Upper lobe of left lung (tissue), 6 donors: Measurements from ENCODE around the gene FGF5. TPM values are rescaled to one million over a fixed set of nuclear protein-coding genes. Genes with fewer than 3 reads are reported as not detected.

Experiments used
- ATAC-seq, 2 donors: fragments of 200-7000 bp; cut with Tn5 transposase; one replicate each; pipeline ENCODE4 v1.9.1; 2022; ENCODE audit warnings: mild to moderate bottlenecking in 2 of 2, moderate library complexity in 2 of 2; ENCODE audit not compliant: low FRiP score in 2 of 2
- DNase-seq, 2 donors: peaks; one replicate each; pipeline ENCODE4 v3.0.0-alpha.2; 2019 to 2020
- H3K27ac ChIP-seq, 4 donors: fragments of 200-600 bp; sonication (generic); one replicate each; pipeline ENCODE4 v1.5.1; 2016 to 2019
- H3K27me3 ChIP-seq, 4 donors: fragments of 200-600 bp; sonication (generic); one replicate each; pipeline ENCODE4 v1.5.1; 2017 to 2019
- H3K36me3 ChIP-seq, 4 donors: fragments of 200-600 bp; sonication (generic); one replicate each; pipeline ENCODE4 v1.5.1; 2016 to 2019
- H3K4me1 ChIP-seq, 4 donors: fragments of 200-600 bp; sonication (generic); one replicate each; pipeline ENCODE4 v1.5.1; 2018 to 2019
- H3K4me3 ChIP-seq, 4 donors: fragments of 200-600 bp; sonication (generic); one replicate each; pipeline ENCODE4 v1.5.1; 2017 to 2019; ENCODE audit warnings: mild to moderate bottlenecking in 2 of 4, moderate library complexity in 1 of 4
- H3K9me3 ChIP-seq, 4 donors: fragments of 200-600 bp; sonication (generic); one replicate each; pipeline ENCODE4 v1.5.1; 2018 to 2019
- CTCF ChIP-seq, 6 experiments: fragments of 450-650 bp in 4 of 6; fragments of 200-600 bp in 2 of 6; sonication (generic) in 2 of 6; IDR thresholded peaks; one replicate each; pipeline ENCODE4 v1.5.1; 2016 to 2019; ENCODE audit warnings: antibody characterized with exemption in 6 of 6
- EP300 ChIP-seq, 4 donors: sonication (generic); formaldehyde crosslinking; IDR thresholded peaks; one replicate each; pipeline ENCODE4 v1.5.1; 2017; ENCODE audit warnings: antibody characterized with exemption in 4 of 4, control low read depth in 2 of 4
- POLR2A ChIP-seq, 4 donors: fragments of 450-650 bp; IDR thresholded peaks; one replicate each; pipeline ENCODE4 v1.5.1; 2016 to 2017; ENCODE audit warnings: antibody characterized with exemption in 4 of 4, mild to moderate bottlenecking in 2 of 4
- POLR2AphosphoS5 ChIP-seq, 2 donors: sonication (generic); formaldehyde crosslinking; IDR thresholded peaks; one replicate each; pipeline ENCODE4 v1.5.1; 2017; ENCODE audit warnings: antibody characterized with exemption in 2 of 2
- WGBS, 2 donors: methylation state at CpG; one replicate each; pipeline ENCODE4 v1.1.5; 2017 to 2018; 5-methylcytosine and 5-hydroxymethylcytosine counted together
- total RNA-seq, 6 donors: library from RNA; depleted of rRNA in 4 of 6; stranded (reverse); fragments of >200 nt in 4 of 6; gene quantifications; one replicate each; pipeline versions ENCODE4 v1.1.0 to v1.2.1, GENCODE V29; 2016 to 2021
- donor health status: DM: no; HTN: no; CAD: no; lungs with moderate emphysema.
- donor health status: DM: no; HTN: yes; CAD: no; lungs with severe emphysema.

FGF5 gene
- total RNA-seq, 6 donors from 2014 or later = not detected

DNA sequence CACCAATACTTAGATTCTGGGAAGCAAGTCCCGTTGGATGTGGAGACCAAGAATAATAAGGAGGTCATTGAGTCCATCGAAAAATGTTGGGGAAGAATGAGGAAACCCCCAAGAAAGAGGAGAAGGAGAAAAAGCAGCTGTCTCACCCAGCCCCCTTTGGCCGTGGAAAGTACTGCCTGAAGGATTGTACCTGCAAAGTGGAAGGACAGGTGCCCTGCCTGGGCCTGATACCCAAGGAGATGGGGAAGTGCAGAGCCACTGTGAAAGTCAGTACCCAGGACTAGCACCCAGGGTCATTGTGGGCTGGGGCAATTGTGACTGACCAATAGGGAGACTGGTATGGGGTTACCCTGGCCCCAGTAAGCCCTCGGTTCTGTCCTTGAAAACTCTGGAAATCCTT, 55.3 kb downstream of the FGF5 start:
- DNase-seq (no peak), ATAC-seq (no peak)
- no peaks in the 10 kb centered on the region for H3K4me1 ChIP-seq
- H3K27ac ChIP-seq = no peak overlapping the region
- no peaks in the 10 kb centered on the region for H3K36me3 ChIP-seq
- WGBS, 2 donors = 70 to 77% methylated on average over 4 of the region's 4 CpGs
- no peak for TF ChIP-seq EP300 (IDR thresholded peaks at IDR 0.05)
- TF ChIP-seq POLR2A (IDR thresholded peaks at IDR 0.05) = no peak
- TF ChIP-seq POLR2AphosphoS5 (IDR thresholded peaks at IDR 0.05) = no peak
- no peak for TF ChIP-seq CTCF (IDR thresholded peaks at IDR 0.05)
- H3K27me3 ChIP-seq = no peaks in the 10 kb centered on the region
- H3K9me3 ChIP-seq = no peaks in the 10 kb centered on the region
- no peak overlapping the region for H3K4me3 ChIP-seq

DNA sequence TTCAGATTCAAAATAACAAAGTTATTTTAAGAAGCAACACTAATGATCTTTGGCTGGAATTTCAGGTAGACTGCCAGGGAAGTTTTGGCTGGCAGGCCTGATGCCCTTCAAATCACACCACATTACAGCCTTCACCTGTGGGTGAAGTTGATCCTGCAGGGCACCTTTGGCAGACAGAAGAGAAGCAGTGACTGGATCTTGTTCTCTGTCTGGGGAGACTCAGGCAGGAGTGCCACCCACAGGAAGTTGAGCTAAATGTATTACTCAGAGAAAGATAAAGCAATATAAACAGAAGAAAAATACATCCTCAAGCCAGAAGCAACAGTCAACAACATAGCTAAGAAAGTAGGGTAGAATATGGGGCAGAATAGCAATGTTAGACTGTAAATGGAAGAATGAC, 56.3 kb downstream of the FGF5 start:
- H3K36me3 ChIP-seq = no peaks in the 10 kb centered on the region
- TF ChIP-seq POLR2AphosphoS5 (IDR thresholded peaks at IDR 0.05) (no peak), CTCF (IDR thresholded peaks at IDR 0.05) (no peak)
- H3K27me3 ChIP-seq = no peaks in the 10 kb centered on the region
- no peak overlapping the region for H3K4me3 ChIP-seq
- no peaks in the 10 kb centered on the region for H3K9me3 ChIP-seq
- DNase-seq = no peak
- ATAC-seq = no peak
- H3K27ac ChIP-seq = no peak overlapping the region
- no peaks in the 10 kb centered on the region for H3K4me1 ChIP-seq

- H3K36me3 ChIP-seq = no peaks in the 10 kb centered on the region
- no peaks in the 10 kb centered on the region for H3K4me1 ChIP-seq
- H3K9me3 ChIP-seq = no peaks in the 10 kb centered on the region
- H3K4me3 ChIP-seq = no peak overlapping the region
- TF ChIP-seq CTCF (IDR thresholded peaks at IDR 0.05) (no peak), POLR2AphosphoS5 (IDR thresholded peaks at IDR 0.05) (no peak), POLR2A (IDR thresholded peaks at IDR 0.05) (no peak), EP300 (IDR thresholded peaks at IDR 0.05) (no peak)
- H3K27ac ChIP-seq = no peak overlapping the region
- DNase-seq = no peak
- ATAC-seq = no peak
- WGBS, 2 donors = 82 to 84% methylated on average over 6 of the region's 6 CpGs
- no peaks in the 10 kb centered on the region for H3K27me3 ChIP-seq
These were observed 57.7 kb downstream of the FGF5 start for GRCh38 chr4:80324171-80324570.

GRCh38 chr4:80331693-80332092, 65.2 kb downstream of the FGF5 start:
- H3K27ac ChIP-seq = no peak overlapping the region
- H3K4me1 ChIP-seq = peaks cover 0 to 14% (median 9%) of the 10 kb centered on the region in 4 donors
- H3K4me3 ChIP-seq = no peak overlapping the region
- WGBS, 2 donors = 75 to 83% methylated on average over 2 of the region's 2 CpGs
- H3K36me3 ChIP-seq = no peaks in the 10 kb centered on the region
- DNase-seq = no peak
- peaks cover 0 to 6% (median 0%) of the 10 kb centered on the region in 4 donors for H3K27me3 ChIP-seq
- ATAC-seq = no peak
- H3K9me3 ChIP-seq = no peaks in the 10 kb centered on the region
- TF ChIP-seq EP300 (IDR thresholded peaks at IDR 0.05) (no peak), POLR2AphosphoS5 (IDR thresholded peaks at IDR 0.05) (no peak), POLR2A (IDR thresholded peaks at IDR 0.05) (no peak), CTCF (IDR thresholded peaks at IDR 0.05) (no peak)

GRCh38 chr4:80333121-80333520, 66.7 kb downstream of the FGF5 start:
- peaks cover 0 to 6% (median 0%) of the 10 kb centered on the region in 4 donors for H3K27me3 ChIP-seq
- H3K4me3 ChIP-seq = no peak overlapping the region
- no peaks in the 10 kb centered on the region for H3K36me3 ChIP-seq
- no peak for ATAC-seq
- no peaks in the 10 kb centered on the region for H3K9me3 ChIP-seq
- TF ChIP-seq POLR2A (IDR thresholded peaks at IDR 0.05) (no peak), POLR2AphosphoS5 (IDR thresholded peaks at IDR 0.05) (no peak), EP300 (IDR thresholded peaks at IDR 0.05) (no peak), CTCF (IDR thresholded peaks at IDR 0.05) (no peak)
- WGBS, 2 donors = 52 to 61% methylated on average over 4 of the region's 4 CpGs
- DNase-seq = no peak
- no peak overlapping the region for H3K27ac ChIP-seq
- peaks cover 0 to 14% (median 9%) of the 10 kb centered on the region in 4 donors for H3K4me1 ChIP-seq
